OCI-LY1 (cell line): ENCODE measurements around the gene DNAH7.

Experiments used
- H2AFZ ChIP-seq: fragments of 200-600 bp; sonication (generic), shearing (Covaris generic); 2 replicates; pipeline ENCODE4 v1.6.0; 2014; ENCODE audit warnings: antibody characterized with exemption, mild to moderate bottlenecking, low read length
- H3F3A ChIP-seq: fragments of 200-600 bp; sonication (generic), shearing (Covaris generic); 2 replicates; pipeline ENCODE4 v1.6.0; 2014; ENCODE audit warnings: mild to moderate bottlenecking, antibody characterized with exemption, low read length, moderate library complexity; ENCODE audit not compliant: insufficient read depth
- H3K27ac ChIP-seq: fragments of 200-600 bp; sonication (generic); 2 replicates; pipeline ENCODE4 v1.5.1; 2014; ENCODE audit warnings: low read length, mixed run types, mild to moderate bottlenecking, low read depth; ENCODE audit not compliant: poor library complexity, severe bottlenecking
- H3K27me3 ChIP-seq: fragments of 200-600 bp; sonication (generic); 2 replicates; pipeline ENCODE4 v1.6.0; 2014; ENCODE audit warnings: antibody characterized with exemption, mild to moderate bottlenecking, low read length, moderate library complexity; ENCODE audit not compliant: insufficient read depth
- H3K36me3 ChIP-seq: fragments of 200-600 bp; sonication (generic); 2 replicates; pipeline ENCODE4 v1.6.1; 2014; ENCODE audit warnings: mild to moderate bottlenecking, antibody characterized with exemption, low read length, moderate library complexity, mixed read lengths; ENCODE audit not compliant: insufficient read depth
- H3K4me1 ChIP-seq: fragments of 200-600 bp; sonication (generic); 2 replicates; pipeline ENCODE4 v1.5.1; 2014; ENCODE audit warnings: mild to moderate bottlenecking, low read length, moderate library complexity; ENCODE audit not compliant: insufficient read depth, severe bottlenecking
- H3K4me2 ChIP-seq: fragments of 200-600 bp; sonication (generic), shearing (Covaris generic); 2 replicates; pipeline ENCODE4 v1.6.1; 2014; ENCODE audit warnings: low read length
- H3K4me3 ChIP-seq: fragments of 200-600 bp; sonication (generic); 2 replicates; pipeline ENCODE4 v1.5.1; 2014; ENCODE audit warnings: low read length, low read depth, mild to moderate bottlenecking, mixed read lengths; ENCODE audit not compliant: poor library complexity, severe bottlenecking
- H3K79me2 ChIP-seq: fragments of 200-600 bp; shearing (Covaris generic); 2 replicates; pipeline ENCODE4 v1.6.1; 2016; ENCODE audit warnings: mixed run types, low read length, mixed read lengths; ENCODE audit not compliant: insufficient read depth
- H3K9ac ChIP-seq: fragments of 200-600 bp; sonication (generic), shearing (Covaris generic); 2 replicates; pipeline ENCODE4 v1.6.1; 2014; ENCODE audit warnings: mild to moderate bottlenecking, low read length, mixed read lengths
- H3K9me2 ChIP-seq: fragments of 200-600 bp; sonication (generic), shearing (Covaris generic); 2 replicates; pipeline ENCODE4 v1.6.1; 2014; ENCODE audit warnings: low read depth, mild to moderate bottlenecking, low read length, mixed read lengths
- H3K9me3 ChIP-seq: fragments of 200-600 bp; shearing (Covaris generic); 2 replicates; pipeline ENCODE4 v1.6.1; 2014; ENCODE audit warnings: low read length, mixed read lengths
- H4K20me1 ChIP-seq: fragments of 200-600 bp; sonication (generic), shearing (Covaris generic); 2 replicates; pipeline ENCODE4 v1.6.0; 2016; ENCODE audit warnings: mild to moderate bottlenecking, low read length; ENCODE audit not compliant: insufficient read depth
- CTCF ChIP-seq: fragments of 200-600 bp; sonication (generic), shearing (Covaris generic); IDR thresholded peaks from 2 replicates; pipeline ENCODE4 v1.5.1; 2017; ENCODE audit warnings: mild to moderate bottlenecking, antibody characterized with exemption, low read length, moderate library complexity, mixed read lengths
- EZH2 ChIP-seq: fragments of 200-600 bp; sonication (generic), shearing (Covaris generic); IDR thresholded peaks from 2 replicates; pipeline ENCODE4 v1.8.0; 2017; ENCODE audit warnings: borderline replicate concordance, mixed run types, mild to moderate bottlenecking, antibody characterized with exemption, low read length, moderate library complexity, mixed read lengths

The DNAH7 gene

GRCh38 chr2:195716466-195716865 lies 352.2 kb downstream of the DNAH7 start:
- TF ChIP-seq EZH2: no peak
- TF ChIP-seq CTCF: no peak
- Histone ChIP-seq H3K9me2 (no peaks in the 10 kb centered on the region), H3K36me3 (no peaks in the 10 kb centered on the region)

GRCh38 chr2:195711478-195711877 lies 357.2 kb downstream of the DNAH7 start:
- H3K9ac ChIP-seq: no peak overlapping the region
- H3K27ac ChIP-seq: no peak overlapping the region
- no peaks in the 10 kb centered on the region for H3K27me3 ChIP-seq
- H3K9me3 ChIP-seq: no peaks in the 10 kb centered on the region
- no peak overlapping the region for H3K4me3 ChIP-seq
- H3F3A ChIP-seq: no peaks in the 10 kb centered on the region
- H3K9me2 ChIP-seq: no peaks in the 10 kb centered on the region
- H3K36me3 ChIP-seq: no peaks in the 10 kb centered on the region
- no peaks in the 10 kb centered on the region for H4K20me1 ChIP-seq
- no peak overlapping the region for H2AFZ ChIP-seq
- TF ChIP-seq CTCF (no peak), EZH2 (no peak)
- H3K4me2 ChIP-seq: no peak overlapping the region
- no peaks in the 10 kb centered on the region for H3K79me2 ChIP-seq
- H3K4me1 ChIP-seq: no peaks in the 10 kb centered on the region

More at GRCh38 chr2:195716466-195716865, 352.2 kb downstream of the DNAH7 start:
- Histone ChIP-seq H4K20me1 (no peaks in the 10 kb centered on the region), H3F3A (no peaks in the 10 kb centered on the region), H2AFZ (no peak overlapping the region), H3K4me3 (no peak overlapping the region), H3K4me1 (no peaks in the 10 kb centered on the region), H3K9me3 (no peaks in the 10 kb centered on the region), H3K79me2 (no peaks in the 10 kb centered on the region), H3K4me2 (no peak overlapping the region), H3K27ac (no peak overlapping the region), H3K9ac (no peak overlapping the region), H3K27me3 (no peaks in the 10 kb centered on the region)

- H3K27ac ChIP-seq: no peak overlapping the region
- TF ChIP-seq CTCF: no peak
- TF ChIP-seq EZH2: no peak
- no peaks in the 10 kb centered on the region for H3K4me1 ChIP-seq
- H3K9ac ChIP-seq: no peak overlapping the region
- H3K9me3 ChIP-seq: no peaks in the 10 kb centered on the region
- H4K20me1 ChIP-seq: no peaks in the 10 kb centered on the region
- H3F3A ChIP-seq: no peaks in the 10 kb centered on the region
- H3K27me3 ChIP-seq: no peaks in the 10 kb centered on the region
- H3K36me3 ChIP-seq: no peaks in the 10 kb centered on the region
- H3K9me2 ChIP-seq: no peaks in the 10 kb centered on the region
- no peak overlapping the region for H3K4me2 ChIP-seq
- H2AFZ ChIP-seq: no peak overlapping the region
- no peaks in the 10 kb centered on the region for H3K79me2 ChIP-seq
- no peak overlapping the region for H3K4me3 ChIP-seq
Observed at GRCh38 chr2:195709901-195710806, 358.5 kb downstream of the DNAH7 start.
